ENCODE data around the gene NEGR1.

- TF ChIP-seq MAX (IDR thresholded peaks at IDR 0.05; ENCODE audit: low read depth, low read length) (no peak), CTCF (IDR thresholded peaks at IDR 0.05; ENCODE audit: low read depth, low read length) (no peak), POLR2A (IDR thresholded peaks at IDR 0.05; ENCODE audit: extremely low read depth, insufficient read length) (no peak), MYC (IDR thresholded peaks at IDR 0.05; ENCODE audit: low read depth, low read length) (no peak)
Observed at GRCh38 chr1:71635568-71635967, 646.8 kb downstream of the NEGR1 start.

All from NB4 (cell line).